HG03439 (cell line): Measurements from ENCODE around the gene PRSS3.
"Not testable (repeated sequence)": the region's sequence is repeated elsewhere in the genome, so short reads cannot be mapped to it uniquely, and the experiment has no call there.

Experiments
- ATAC-seq: cut with Tn5 transposase; IDR thresholded peaks from one replicate; pipeline ENCODE4 v1.9.1; 2021; ENCODE audit warnings: mild to moderate bottlenecking, moderate library complexity; ENCODE audit not compliant: unreplicated experiment

Gene PRSS3

GRCh38 chr9:33785914-33786313 is 9.4 kb upstream of the PRSS3 start:
- ATAC-seq = no peak

- no peak for ATAC-seq
Observed at GRCh38 chr9:33786681-33787080, 8.7 kb upstream of the PRSS3 start.

- no peak for ATAC-seq
Observed at GRCh38 chr9:33787839-33788238, 7.5 kb upstream of the PRSS3 start.

GRCh38 chr9:33789429-33789828 is 5.9 kb upstream of the PRSS3 start:
- not testable (repeated sequence) for ATAC-seq

- ATAC-seq = no peak
Observed at GRCh38 chr9:33791117-33791516, 4.2 kb upstream of the PRSS3 start.

GRCh38 chr9:33793496-33793895 is 1.9 kb upstream of the PRSS3 start:
- not testable (repeated sequence) for ATAC-seq

GRCh38 chr9:33794560-33794959 is 801 bp upstream of the PRSS3 start:
- no peak for ATAC-seq

GRCh38 chr9:33795819-33796218 is 458 bp downstream of the PRSS3 start:
- ATAC-seq = no peak

- ATAC-seq = not testable (repeated sequence)
Observed at GRCh38 chr9:33796679-33797078, 1.3 kb downstream of the PRSS3 start.

- ATAC-seq = no peak
Observed at GRCh38 chr9:33797837-33798236, 2.5 kb downstream of the PRSS3 start.

- no peak for ATAC-seq
Observed at GRCh38 chr9:33798545-33798944, 3.2 kb downstream of the PRSS3 start.

GRCh38 chr9:33799928-33800704 is 4.8 kb downstream of the PRSS3 start:
- no peak for ATAC-seq

GRCh38 chr9:33800886-33801285 is 5.5 kb downstream of the PRSS3 start:
- ATAC-seq = no peak

- ATAC-seq = not testable (repeated sequence)
Observed at GRCh38 chr9:33801943-33802500, 6.7 kb downstream of the PRSS3 start.

GRCh38 chr9:33804196-33804595 is 8.8 kb downstream of the PRSS3 start:
- ATAC-seq = not testable (repeated sequence)

- not testable (repeated sequence) for ATAC-seq
Observed at GRCh38 chr9:33807156-33807555, 11.8 kb downstream of the PRSS3 start.

- not testable (repeated sequence) for ATAC-seq
Observed at GRCh38 chr9:33808979-33809322, 13.6 kb downstream of the PRSS3 start.

GRCh38 chr9:33809506-33809905 is 14.1 kb downstream of the PRSS3 start:
- no peak for ATAC-seq

- ATAC-seq = no peak
Observed at GRCh38 chr9:33813712-33814641, 18.6 kb downstream of the PRSS3 start.

GRCh38 chr9:33815781-33816180 is 20.4 kb downstream of the PRSS3 start:
- no peak for ATAC-seq
